ENCODE results near the gene DNAH2. TPM values are rescaled to one million over a fixed set of nuclear protein-coding genes. Genes with fewer than 3 reads are reported as not detected.
A peak's percentile ranks its signal among the peaks of the same experiment; 100 is the strongest.

The DNAH2 gene
- total RNA-seq, 4 donors from 2014 or later = 0.19 to 0.95 (median 0.65) TPM

DNA sequence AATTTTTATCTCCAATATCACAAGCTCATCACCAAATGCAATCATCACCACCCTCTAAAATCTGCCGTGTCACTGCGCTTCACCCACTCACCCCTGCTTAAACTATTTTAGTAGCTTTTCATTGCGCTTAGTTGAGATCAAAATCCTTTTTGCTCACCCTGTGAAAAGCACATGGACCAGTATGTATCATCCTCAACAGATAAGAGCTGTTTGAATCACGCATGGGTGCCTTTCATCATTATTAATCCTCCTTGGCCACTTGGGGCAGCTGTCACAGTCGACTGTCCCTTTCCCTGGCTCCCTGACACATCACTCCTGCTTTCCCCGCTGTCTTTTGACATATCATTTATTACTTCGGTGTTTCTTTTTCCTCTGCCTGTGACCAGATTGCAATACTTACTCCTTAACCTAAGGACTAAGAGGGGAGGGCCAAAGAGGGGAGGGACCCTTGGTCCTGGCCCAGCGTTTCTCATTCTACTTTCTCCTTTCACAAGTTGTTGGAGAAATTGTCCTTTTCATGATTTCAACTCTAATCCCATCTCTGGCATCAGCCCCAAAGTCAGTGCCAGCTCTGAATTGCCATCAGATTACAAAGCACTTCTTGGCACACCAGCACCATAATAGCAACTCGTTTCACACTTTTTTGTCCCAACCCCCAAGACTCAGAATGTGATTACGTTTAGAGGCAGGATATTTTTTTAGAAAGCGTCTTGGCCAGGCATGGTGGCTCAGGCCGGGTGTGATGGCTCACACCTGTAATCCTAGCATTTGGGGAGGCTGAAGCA, 107.9 kb downstream of the DNAH2 start:
- DNase-seq (ENCODE audit: low spot score) = no peak
- no peak for TF ChIP-seq CTCF (IDR thresholded peaks at IDR 0.05)
- ATAC-seq (ENCODE audit: low FRiP score) = no peak

DNA sequence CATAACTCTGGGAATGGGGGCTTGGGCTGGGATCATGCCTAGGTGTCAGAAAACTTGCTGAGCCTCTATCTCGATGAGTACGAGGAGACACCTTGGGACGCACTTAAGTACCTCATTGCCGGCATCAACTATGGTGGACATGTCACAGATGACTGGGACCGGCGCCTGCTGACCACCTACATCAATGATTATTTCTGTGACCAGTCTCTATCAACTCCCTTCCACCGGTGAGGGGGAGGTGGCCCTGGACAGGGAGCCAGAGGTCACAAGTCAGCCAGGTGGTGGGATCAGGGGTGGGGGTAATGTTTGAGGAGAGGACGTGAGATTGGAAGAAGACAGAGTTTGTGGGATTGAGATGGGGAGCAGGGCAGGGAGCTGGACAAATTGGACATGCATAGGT, 113.1 kb downstream of the DNAH2 start:
- ATAC-seq (ENCODE audit: low FRiP score) = no peak
- no peak for DNase-seq (ENCODE audit: low spot score)
- TF ChIP-seq CTCF (IDR thresholded peaks at IDR 0.05) = no peak

DNA sequence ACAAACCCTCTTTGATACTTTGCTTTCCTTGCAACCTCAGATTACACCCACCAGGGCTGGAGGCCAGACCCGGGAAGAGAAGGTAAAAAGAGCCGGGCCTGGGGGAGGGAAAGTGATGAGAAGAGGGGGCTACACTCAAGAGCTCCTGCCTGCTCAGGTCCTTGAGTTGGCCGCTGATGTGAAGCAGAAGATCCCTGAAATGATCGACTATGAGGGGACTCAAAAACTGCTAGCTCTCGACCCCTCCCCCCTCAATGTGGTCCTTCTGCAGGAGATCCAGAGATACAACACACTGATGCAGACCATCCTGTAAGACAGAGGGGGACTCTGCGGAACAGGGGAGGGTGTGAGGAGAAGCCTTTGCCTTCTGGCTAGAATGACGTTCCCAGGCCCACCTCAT, 113.7 kb downstream of the DNAH2 start:
- DNase-seq (ENCODE audit: low spot score) (no peak), ATAC-seq (ENCODE audit: low FRiP score) (no peak)
- no peak for TF ChIP-seq CTCF (IDR thresholded peaks at IDR 0.05)

DNA sequence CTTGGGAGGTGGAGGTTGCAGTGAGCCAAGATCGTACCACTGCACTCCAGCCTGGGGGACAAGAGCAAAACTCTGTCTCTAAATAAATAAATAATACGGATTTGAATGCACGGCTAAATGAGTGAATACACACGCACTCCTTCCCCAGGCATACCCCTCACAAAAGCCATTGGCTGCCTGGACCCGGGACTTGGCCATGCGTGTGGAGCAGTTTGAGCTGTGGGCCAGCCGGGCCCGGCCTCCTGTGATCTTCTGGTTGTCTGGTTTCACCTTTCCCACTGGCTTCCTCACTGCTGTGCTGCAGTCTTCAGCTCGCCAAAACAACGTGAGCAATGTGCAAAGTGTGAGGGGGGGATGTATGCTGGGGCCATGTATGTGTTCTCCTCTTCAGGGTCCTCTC, 114.9 kb downstream of the DNAH2 start:
- no peak for TF ChIP-seq CTCF (IDR thresholded peaks at IDR 0.05)
- DNase-seq (ENCODE audit: low spot score) (no peak), ATAC-seq (ENCODE audit: low FRiP score) (no peak)

GRCh38 chr17:7833011-7833794, 115.7 kb downstream of the DNAH2 start:
- no peak for ATAC-seq (ENCODE audit: low FRiP score)
- no peak for DNase-seq (ENCODE audit: low spot score)
- no peak for TF ChIP-seq CTCF (IDR thresholded peaks at IDR 0.05)

DNA sequence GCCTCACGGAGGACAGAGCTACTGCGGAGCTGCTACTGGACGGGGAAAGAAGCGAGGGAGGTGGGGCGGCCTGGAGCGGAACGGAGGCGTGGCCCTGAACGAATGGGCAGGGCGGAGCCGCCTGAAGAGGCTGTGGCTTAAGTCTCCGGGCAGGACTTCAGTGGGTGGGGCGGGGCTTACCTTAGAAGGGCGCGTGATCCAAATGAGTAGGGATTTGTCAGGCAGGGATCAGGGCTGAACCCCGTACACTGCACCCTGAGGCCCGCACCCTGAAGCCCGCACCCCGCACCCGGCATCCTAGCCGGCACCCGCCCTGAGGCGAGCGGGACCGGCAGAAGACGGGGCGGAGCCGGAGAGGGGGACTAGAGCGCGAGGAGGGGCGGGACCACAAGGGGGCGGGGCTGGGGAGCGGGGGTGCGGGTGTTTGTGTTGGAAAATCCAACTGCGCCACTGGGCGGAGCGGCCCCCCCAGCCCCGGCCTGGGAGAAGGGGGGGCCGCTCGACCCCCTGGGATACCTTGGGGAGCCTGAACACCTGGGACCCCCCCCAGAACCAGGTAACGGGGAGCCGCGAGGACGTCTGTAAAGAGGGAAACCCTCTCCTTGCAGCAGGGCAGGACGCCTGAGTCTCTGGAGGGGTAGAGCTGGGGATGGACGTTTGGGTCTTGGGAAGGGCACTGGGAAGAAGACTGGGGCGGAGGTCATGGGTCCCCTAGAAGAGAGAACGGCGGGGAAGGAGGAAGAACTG, 116.4 kb downstream of the DNAH2 start, which contains the start of gene KDM6B:
Gene KDM6B, plus strand, starts transcription at position 423 of the 747 bp plus-strand sequence. CDS start 11,338 bp downstream, outside the sequence.
- peak; percentile 83 for DNase-seq (ENCODE audit: low spot score)
- no peak for TF ChIP-seq CTCF (IDR thresholded peaks at IDR 0.05)

More for the DNA sequence above, 116.4 kb downstream of the DNAH2 start, which contains the start of gene KDM6B:
- peak; percentile 71 for ATAC-seq (ENCODE audit: low FRiP score)
